GM21717 (cell line): Measurements from ENCODE around the gene CPN1.
"Not testable (repeated sequence)": the region's sequence is repeated elsewhere in the genome, so short reads cannot be mapped to it uniquely, and the experiment has no call there.

Experiments used
- ATAC-seq: cut with Tn5 transposase; IDR thresholded peaks from one replicate; pipeline ENCODE4 v1.9.1; 2021; ENCODE audit warnings: mild to moderate bottlenecking, moderate library complexity; ENCODE audit not compliant: unreplicated experiment

The CPN1 gene

DNA sequence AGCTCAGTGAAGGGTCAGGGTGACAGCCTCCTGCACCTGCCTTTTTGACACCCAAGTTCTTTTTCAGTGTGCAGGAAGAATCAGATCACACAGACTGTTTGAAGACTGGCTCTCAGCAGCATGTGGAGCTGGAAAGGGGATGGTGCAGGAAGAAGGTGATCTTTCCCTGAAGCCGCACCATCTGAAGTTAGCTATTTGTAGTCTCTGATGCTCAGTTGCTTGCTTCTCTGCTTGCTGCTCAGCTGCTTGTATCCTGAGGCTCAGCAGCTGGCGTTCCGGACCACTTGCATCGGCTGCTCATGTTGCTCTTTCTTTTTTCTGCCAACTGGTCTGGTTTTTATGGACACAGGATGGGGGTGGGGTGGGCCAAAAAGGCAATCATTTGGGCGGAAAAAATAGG is 56.1 kb downstream of the CPN1 start:
- no peak for ATAC-seq

DNA sequence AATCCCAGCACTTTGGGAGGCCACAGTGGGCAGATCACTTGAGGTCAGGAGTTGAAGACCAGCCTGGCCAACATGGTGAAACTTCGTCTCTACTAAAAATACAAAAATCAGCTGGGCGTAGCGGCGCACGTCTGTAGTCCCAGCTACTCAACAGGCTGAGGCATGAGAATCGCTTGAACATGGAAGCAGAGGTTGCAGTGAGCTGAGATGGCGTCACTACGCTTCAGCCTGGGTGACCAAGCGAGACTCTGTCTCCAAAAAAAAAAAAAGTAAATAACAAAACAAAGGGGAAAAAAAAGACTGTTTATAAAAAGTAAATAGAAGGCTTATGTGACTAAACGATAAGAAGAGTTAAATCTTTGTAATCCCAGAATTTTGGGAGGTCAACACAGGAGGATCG is 56.9 kb downstream of the CPN1 start:
- ATAC-seq, result no peak

DNA sequence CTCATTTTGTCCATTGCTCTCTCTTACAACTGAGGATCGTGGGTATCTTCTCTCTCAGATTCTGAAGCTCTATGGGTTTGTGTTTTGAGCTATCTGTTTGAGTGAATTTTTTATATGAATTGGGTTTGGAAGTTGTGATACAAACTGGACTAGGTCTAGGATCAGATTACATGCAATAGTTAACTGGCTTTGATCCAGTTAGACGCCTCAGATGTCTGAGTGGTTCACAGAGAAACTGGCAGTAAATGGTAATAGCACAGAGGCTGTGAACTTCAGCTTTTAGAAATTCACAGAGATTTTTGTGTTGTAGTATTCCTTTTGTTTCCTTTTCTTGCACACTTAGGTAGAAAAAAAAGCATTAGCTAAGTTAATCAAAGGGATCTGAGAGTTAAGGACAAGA is 59.3 kb downstream of the CPN1 start:
- no peak for ATAC-seq

DNA sequence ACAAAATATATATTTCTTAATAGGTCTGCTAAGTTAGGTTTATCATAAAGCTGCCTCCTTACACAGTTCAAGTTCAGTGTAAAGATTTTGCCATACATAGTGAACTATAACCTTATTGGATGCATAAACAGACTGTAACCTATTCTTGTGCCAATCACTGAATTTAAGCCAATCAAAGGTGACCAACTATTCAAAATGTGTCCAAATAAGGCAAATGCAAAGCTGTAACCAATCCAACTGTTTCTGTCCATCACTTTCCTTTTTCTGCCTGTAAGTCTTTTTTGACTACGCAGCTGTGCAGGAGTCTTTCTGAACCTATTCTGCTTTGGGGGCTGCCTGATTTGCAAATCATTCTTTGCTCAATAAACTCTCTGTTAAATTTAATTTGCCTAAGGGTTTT is 60.3 kb downstream of the CPN1 start:
- no peak for ATAC-seq

DNA sequence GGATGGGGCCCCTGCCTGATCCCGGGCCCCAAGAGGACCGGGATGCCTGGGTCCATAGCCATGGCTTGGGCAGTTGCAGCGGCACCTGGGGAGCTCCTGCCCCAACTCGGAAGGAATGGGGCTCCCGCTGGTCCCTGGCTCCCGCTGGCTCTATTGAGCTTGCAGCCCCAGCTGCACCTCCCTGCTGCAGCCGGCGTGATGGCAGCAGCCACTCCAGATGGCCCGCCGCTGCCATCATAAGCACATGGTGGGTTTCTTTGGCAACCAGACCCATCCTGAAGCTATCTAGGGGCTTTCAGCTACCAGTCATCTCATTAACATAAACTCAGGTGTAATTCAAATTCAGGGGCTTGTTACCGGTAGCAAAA is 60.8 kb downstream of the CPN1 start:
- no peak for ATAC-seq

DNA sequence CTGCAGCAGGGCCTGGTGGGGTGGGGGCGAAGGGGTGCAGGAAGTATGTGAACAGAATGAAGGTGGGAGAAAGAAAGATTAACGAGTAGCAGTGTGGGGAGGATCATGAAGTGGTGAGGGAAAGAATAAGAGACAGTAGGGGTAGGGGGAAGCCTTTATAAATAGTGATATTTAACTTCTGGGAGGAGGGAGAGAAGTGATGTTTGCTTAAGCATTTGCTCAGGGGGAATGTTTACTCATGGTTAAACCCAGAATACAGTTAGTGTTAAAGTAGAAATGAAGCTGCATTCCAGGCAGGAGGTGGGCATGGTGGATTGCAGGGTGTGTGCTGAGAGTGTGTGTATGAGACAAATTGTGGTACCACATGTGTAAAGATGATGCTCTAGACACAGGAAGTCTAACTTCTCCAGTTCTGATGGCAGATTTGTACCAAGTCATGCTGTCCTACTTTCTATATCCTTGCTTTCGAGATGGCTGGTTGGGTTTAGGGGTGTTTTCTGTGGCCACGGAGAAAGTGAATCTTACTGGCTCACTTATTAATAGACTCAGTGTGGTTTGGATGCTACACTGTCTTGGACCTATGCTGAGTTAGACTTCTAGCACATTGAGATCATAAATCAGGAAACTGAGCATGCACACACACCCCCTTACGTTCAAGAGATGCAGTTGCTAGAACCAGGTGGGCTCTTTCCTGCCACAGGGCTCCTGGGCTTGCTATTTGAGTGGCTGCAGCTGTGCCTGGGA is 61.4 kb downstream of the CPN1 start:
- ATAC-seq, result peak; percentile 78

DNA sequence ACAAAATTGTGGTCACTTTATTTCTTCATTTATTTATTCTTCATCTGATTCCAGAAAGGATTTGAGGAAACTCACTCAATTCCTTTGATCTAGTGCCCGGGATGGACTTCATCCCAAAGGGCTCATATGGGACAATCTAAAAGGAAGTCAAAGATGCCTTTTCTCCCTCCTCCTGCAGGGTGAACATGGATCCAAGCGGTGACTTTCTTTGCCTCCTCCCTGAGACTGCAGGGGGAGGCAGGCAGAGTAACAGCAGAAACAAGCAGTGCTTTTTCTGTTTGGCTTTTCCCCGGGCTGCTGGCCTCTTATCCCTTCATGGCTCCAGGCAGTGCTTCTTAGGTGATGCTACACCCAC is 61.9 kb downstream of the CPN1 start:
- ATAC-seq, result no peak

DNA sequence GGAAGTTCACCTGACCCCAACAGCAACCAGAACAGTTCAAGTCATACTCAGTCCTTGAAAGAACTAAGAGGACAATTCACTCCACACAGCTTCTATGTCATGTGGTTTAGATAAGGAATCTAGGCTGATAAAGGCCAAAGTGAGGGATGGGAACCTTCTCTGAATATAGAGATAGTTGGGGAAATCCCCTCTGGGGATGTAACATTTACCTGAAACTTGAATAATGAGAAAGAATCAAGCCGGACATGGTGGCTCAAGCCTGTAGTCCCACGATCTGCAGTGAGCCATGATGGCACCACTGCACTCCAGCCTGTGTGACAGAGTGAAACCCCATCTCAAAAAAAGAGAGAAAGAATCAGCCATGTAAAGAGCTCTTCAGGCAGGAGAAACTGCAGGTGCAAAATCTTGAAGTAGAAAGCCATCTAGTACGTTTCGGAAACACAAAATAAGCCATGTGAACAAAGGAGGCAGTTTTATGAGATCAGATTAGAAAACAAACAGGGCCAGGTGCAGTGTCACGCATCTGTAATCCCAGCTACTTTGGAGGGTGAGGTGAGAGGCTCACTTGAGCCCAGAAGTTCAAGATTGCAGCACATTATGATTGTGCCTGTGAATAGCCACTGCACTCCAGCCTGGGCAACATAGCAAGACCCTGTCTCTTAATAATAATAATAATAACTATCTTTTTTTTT is 67.5 kb downstream of the CPN1 start:
- peak; percentile 61 for ATAC-seq

DNA sequence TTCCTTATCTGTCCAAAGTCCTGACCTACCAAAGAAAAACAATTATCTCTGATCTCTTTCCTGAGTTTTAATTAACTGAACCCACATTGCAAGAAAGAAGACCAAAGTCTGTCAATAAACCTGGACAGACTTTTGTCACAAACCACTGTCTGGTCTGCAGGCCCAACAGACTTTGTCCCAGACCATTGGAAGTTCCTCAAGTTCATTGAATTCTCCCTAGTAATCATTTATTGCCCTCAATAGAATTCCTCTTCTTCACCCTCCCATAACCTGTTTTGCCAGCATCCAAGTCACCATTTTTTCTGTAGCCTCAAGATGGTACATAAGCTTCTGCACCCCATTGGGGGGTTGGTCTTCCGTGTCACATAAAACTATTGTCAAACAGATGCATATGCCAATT is 68.0 kb downstream of the CPN1 start:
- no peak for ATAC-seq

DNA sequence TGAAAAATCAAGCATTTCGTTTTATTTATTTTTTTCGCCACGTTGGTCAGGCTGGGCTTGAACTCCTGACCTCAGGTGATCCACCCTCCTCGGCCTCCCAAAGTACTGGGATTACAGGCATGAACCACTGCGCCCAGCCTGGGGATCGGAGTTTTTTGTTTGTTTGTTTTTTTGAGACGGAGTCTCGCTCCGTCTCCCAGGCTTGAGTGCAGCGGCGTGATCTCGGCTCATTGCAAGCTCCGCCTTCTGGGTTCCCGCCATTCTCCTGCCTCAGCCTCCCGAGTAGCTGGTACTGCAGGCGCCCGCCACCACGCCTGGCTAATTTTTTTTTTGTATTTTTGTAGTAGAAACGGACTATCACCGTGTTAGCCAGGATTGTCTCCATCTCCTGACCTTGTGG is 69.8 kb downstream of the CPN1 start:
- ATAC-seq, result not testable (repeated sequence)

DNA sequence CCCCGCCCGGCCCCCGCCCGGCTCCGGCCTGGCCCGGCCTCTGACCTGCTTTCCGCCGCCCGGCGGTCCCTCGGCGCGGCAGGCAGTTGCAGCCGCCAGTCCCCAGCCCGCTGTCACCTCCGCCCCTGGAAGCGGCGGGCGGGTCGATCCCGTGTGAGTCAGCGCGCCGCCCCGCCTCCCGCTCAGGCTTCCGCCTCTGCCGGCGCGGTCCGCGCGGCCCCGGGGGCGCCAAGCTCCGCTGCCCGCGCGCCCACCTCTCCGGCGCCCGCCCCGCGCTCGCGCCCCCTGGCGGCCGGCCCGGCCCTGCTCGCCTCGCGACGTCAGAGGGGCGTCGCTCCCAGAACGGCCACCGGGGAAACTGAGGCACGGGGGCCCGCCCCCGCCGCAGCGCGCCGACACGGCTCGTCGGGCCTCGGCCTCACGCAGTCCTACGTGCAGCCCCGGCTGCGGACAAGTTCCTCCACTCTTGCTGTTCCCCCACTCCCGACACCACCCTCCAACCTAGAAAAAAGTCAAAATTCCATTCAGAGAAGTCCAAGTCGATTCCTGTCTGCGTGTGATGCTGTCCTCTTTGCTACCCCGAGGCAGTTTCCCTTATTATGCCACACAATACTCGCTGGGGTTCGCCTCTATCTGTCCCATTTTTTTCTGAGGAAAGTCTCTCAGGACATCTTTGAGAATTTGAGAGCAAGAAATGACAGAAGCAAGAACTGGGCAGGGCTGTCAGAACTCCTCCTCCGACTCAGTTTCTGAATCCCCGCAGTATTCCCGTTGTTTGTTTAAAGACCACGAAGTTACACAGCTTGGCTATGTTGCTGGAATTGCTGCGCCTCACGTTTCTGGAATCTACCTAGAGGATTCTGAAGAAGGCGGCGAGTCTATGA is 71.6 kb downstream of the CPN1 start, which contains the start of gene DNMBP:
DNMBP (minus strand) TSS at position 155 of the 884 bp plus-strand sequence. CDS start 37,823 bp downstream, outside the sequence.
- ATAC-seq, result peak; percentile 73

DNA sequence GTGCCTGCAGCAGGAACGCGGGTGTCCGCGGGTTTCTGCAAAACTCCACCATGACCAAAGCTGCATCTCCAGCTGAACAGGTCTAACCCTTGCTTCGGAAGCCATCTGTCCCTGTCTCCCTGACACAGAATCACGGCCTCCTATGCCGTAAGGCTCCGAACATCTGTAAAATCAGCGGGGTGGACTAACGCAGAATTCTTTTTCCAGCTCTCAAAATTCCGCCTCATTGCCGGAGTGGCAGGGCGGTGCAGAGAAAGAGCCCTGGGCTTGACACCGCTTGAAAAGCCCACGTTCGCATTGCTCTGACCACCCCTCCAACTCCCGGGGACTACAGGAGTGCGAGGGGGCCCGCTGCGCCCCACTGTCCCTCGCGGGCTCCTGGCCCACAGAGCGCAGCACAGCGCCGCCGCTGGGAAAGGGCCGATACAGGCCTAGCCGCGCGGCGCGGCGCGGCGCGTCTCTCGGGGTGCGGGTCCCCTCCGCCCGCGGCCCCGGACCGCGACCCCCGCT is 72.3 kb downstream of the CPN1 start:
- peak; percentile 44 for ATAC-seq

DNA sequence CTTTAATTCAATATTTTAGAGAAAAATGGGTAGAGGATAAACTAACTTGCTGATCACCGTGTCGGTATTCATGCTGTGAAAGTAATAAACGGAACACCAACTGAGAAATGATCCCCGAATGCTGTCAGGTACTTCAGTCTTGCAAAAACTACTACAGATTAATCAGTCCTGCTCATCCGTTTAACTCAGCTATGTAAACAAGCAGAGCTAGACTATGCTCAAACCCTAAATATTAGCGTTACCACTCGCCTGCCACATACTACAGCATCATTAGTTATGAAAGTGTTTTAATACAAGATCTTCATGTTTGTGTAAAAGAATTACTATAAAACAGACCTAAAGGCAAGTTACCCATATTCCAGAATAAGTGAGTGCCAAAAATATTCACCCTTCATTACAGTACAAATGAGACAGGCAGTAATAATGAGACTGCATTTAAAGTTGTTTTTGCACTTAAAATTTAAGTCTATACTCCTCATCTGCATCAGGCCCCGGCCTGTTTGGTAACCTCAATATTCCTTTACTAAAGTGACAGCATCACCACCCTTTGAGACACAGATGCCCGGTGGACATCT is 72.9 kb downstream of the CPN1 start:
- ATAC-seq, result no peak

DNA sequence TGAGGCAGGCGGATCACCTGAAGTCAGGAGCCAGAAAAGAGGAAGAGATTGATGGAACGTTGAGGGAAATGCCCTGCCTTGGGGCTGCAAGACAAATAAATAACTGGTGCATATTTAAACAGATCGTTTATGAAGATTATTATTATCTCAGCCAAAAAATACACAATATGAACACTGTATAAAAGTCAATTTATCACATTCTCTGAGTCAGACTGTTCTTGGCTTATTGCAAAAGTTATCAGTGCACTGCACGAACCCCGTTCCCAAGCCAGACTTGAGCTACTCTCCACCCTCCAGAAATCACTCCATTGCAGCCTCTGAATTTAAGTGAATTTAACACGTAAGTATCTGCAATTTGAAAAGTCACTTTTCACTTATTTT is 73.5 kb downstream of the CPN1 start:
- ATAC-seq, result no peak

DNA sequence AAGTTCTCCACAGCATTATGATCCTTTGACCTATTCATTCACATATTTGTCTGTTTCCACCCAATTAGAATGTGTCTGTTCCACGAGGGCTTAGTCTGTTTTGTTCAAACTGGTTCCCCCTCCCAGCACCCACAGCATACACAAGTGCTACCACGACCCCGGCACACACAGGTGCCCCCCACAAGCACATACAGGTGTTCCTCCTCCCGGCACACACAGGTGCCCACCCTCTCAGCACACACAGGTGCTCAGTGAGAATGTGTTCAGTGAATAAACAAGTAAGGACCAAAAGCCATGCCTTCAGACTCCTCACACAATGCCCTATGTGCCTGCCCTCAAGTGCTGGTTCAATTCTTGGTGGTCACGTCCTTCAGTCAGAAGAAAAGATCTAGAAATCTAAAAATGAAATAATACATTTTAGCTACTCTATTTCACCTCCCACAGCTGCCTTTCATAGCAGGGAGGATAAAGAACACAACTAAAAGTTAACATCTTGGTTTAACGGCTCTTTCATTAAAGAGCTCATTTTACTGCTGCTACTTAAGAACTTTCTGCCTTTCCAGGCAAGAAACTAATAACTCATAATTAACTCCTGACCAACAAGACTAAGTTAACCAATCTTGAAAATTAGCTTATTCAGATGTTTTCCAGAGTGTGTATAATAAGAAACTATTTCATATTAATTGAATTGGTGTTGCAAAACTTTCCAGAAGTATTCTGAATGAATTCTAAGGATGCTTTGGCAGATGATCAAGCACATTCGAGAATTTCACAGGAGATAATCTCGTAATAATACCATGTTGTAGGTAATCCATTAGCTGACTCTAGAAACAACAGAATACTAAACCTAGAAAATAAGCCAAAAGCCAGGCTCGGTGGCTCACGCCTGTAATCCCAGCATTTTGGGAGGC is 74.2 kb downstream of the CPN1 start:
- no peak for ATAC-seq

DNA sequence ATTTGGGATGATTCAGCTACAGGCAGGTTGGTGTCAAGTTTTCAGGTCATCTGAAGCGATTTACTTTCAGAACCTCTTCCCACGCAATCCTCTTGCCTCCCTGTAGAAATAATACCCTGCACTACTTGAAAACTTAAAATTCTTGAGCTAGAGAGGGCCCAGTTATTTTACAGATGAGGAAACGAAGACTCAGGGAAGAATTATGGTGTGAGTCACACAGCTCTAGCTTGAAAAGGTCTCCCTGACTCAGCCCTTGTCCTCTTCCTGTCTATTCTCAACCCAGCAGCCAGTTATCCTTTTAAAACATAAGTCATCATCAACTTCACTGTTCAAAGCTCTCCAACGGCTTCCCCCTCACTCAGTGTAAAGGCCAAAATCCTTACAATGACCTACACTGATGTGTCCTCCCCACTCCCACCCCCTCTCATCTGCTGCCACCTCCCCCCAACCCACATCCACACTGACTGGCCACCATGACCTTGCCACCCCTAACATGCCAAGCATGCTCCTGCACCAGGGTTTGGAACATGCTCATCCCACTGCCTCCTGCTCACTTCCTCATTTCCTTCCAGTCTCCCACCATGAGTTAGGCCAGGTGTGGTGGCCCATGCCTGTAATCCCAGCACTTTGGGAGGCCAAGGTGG is 75.3 kb downstream of the CPN1 start:
- no peak for ATAC-seq

DNA sequence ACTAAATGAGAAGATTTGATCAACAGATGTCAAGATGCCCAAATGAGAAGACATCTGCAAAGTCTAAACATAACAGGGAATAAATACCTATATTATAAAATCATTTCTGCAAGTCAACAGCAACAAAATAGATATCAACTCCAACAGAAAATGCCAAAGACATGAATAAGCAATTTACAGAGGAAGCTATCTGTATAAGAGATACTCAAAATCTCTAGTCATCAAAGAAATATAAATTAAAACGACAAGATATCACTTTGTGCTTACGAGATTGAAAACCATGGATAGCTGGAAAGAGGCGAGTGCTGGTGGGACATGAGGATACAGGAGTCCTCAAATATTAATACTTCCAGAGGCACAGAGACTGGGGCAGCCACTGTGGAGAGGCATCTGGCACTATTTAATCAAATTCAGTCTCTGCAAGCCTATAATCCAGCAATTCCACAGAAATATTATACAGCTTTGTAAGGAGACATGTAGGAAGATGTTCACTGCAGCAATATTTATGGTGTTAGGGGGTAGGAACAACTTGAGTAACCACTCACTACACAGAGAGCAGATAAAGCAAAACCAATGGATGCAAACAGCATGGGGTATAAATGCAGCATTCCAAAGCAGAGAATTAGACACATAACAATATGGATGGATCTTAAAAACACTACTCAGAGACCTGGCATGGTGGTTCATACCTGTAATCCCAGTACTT is 76.7 kb downstream of the CPN1 start:
- ATAC-seq, result no peak

DNA sequence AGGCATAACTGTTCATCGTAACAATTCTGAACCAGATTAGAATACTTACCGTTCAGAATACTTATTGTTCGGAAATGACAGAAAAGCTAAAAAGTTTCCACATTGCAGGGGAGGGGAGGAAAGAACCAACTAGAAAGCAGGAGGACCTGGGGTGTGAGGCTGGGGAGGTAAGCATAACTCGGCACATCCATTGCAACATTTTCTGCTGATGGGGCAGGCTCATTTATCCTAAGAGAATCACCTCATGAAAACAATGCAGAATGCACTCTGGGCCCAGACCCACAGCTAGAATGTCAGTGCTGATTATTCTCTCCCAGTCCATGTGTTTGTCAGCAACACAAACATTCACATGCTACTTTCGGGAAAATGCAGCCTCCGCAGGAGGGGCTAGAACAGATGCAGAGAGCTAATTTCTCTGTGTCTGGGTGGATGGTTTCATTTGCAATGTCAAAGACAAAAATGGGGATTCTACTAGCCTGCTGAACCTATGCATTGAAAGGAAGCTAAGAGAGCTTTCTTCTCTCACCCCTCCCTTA is 81.5 kb downstream of the CPN1 start:
- no peak for ATAC-seq
